GM21786 (cell line): Measurements from ENCODE around the gene CITED2.
"Not testable (repeated sequence)": the region's sequence is repeated elsewhere in the genome, so short reads cannot be mapped to it uniquely, and the experiment has no call there.

Source experiments
- ATAC-seq: cut with Tn5 transposase; IDR thresholded peaks from one replicate; pipeline ENCODE4 v1.9.1; 2021; ENCODE audit not compliant: unreplicated experiment

Gene CITED2

GRCh38 chr6:139374357-139375225, at the start of gene CITED2:
CITED2 (minus strand) TSS chr6:139374648; CDS start chr6:139373944, 704 bp downstream.
- ATAC-seq: peak; percentile 66

- ATAC-seq: no peak
These were observed 48.7 kb upstream of the CITED2 start for GRCh38 chr6:139423037-139423703.

- no peak for ATAC-seq
These were observed 47.9 kb upstream of the CITED2 start for GRCh38 chr6:139422105-139423036.

GRCh38 chr6:139418481-139419132, 44.2 kb upstream of the CITED2 start:
- ATAC-seq: no peak

GRCh38 chr6:139416146-139416545, 41.7 kb upstream of the CITED2 start:
- no peak for ATAC-seq

- no peak for ATAC-seq
These were observed 40.9 kb upstream of the CITED2 start for GRCh38 chr6:139415365-139415764.

- not testable (repeated sequence) for ATAC-seq
These were observed 37.7 kb upstream of the CITED2 start for GRCh38 chr6:139412103-139412502.

- ATAC-seq: no peak
These were observed 34.6 kb upstream of the CITED2 start for GRCh38 chr6:139409026-139409425.

- no peak for ATAC-seq
These were observed 33.3 kb upstream of the CITED2 start for GRCh38 chr6:139407718-139408222.

- no peak for ATAC-seq
These were observed 32.3 kb upstream of the CITED2 start for GRCh38 chr6:139406577-139407343.

- no peak for ATAC-seq
These were observed 28.5 kb upstream of the CITED2 start for GRCh38 chr6:139402876-139403386.

- no peak for ATAC-seq
These were observed 24.2 kb upstream of the CITED2 start for GRCh38 chr6:139398658-139399057.

GRCh38 chr6:139395891-139396301, 21.4 kb upstream of the CITED2 start:
- no peak for ATAC-seq

GRCh38 chr6:139395371-139395770, 20.9 kb upstream of the CITED2 start:
- no peak for ATAC-seq

- no peak for ATAC-seq
These were observed 19.7 kb upstream of the CITED2 start for GRCh38 chr6:139394027-139394649.

- ATAC-seq: peak; percentile 100
These were observed 18.3 kb upstream of the CITED2 start for GRCh38 chr6:139392794-139393193.

- no peak for ATAC-seq
These were observed 17.3 kb upstream of the CITED2 start for GRCh38 chr6:139391709-139392108.

- no peak for ATAC-seq
These were observed 16.0 kb upstream of the CITED2 start for GRCh38 chr6:139390447-139390846.

- ATAC-seq: no peak
These were observed 13.9 kb upstream of the CITED2 start for GRCh38 chr6:139388384-139388783.
